SU-DHL-6 (cell line): ENCODE measurements around the gene PDZD7.

Experiments used
- EZH2phosphoT487 ChIP-seq: fragments of 200-600 bp; sonication (generic), shearing (Covaris generic); conservative IDR thresholded peaks from 2 replicates; pipeline ENCODE4 v1.6.1; 2018; ENCODE audit warnings: mild to moderate bottlenecking, antibody characterized with exemption, low read length, moderate library complexity, mixed read lengths
- TF ChIP-seq, protein P1 (sequence below): fragments of 200-600 bp; sonication (generic); IDR thresholded peaks from one replicate; pipeline ENCODE4 v1.5.1; 2017; ENCODE audit warnings: antibody characterized with exemption, mild to moderate bottlenecking, low read length, moderate library complexity; ENCODE audit not compliant: insufficient read depth, poor library complexity, severe bottlenecking

DNA sequence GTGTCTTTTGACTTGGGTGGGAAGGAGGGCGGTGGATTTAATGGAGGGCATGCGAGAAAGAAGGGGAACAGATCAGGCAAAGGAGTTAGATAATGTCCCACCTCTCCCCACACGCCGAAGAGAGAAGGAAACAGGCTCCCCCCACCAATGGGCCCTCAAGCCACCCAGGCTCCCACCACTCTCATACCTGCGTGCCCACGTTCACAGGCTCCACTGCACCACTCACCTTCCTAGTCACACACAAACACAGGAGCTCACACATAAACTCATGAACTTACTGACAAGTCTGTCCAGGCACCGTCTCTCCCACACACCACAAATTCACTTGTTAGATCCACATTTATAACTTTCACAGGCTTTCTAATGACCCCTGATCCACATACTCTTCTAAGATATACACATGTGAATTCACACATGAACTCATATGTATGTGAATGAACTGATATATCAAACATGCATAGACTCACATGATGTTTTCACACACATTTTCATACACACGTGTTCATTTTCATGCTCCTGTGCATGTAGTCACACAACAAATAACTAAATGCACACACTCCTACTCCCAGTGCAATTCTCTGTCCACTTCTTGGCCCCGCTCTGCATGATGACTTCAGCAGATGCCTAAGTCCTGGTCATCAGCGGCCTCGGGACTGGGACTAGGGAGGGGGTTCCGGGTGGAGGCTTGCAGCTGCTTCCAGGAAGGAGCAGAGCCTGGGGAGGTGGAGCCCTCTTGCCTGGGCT, 29.8 kb downstream of the PDZD7 start:
- TF ChIP-seq, protein P1, sequence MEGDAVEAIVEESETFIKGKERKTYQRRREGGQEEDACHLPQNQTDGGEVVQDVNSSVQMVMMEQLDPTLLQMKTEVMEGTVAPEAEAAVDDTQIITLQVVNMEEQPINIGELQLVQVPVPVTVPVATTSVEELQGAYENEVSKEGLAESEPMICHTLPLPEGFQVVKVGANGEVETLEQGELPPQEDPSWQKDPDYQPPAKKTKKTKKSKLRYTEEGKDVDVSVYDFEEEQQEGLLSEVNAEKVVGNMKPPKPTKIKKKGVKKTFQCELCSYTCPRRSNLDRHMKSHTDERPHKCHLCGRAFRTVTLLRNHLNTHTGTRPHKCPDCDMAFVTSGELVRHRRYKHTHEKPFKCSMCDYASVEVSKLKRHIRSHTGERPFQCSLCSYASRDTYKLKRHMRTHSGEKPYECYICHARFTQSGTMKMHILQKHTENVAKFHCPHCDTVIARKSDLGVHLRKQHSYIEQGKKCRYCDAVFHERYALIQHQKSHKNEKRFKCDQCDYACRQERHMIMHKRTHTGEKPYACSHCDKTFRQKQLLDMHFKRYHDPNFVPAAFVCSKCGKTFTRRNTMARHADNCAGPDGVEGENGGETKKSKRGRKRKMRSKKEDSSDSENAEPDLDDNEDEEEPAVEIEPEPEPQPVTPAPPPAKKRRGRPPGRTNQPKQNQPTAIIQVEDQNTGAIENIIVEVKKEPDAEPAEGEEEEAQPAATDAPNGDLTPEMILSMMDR: no peak
- TF ChIP-seq EZH2phosphoT487: no peak
